GM08714 (cell line): Measurements from ENCODE around the gene MED15.

Source experiments
- H3K4me3 ChIP-seq: fragments of 200-500 bp; sonication (Bioruptor generic); 2 replicates; pipeline ENCODE4 v1.5.1; 2014; ENCODE audit warnings: mild to moderate bottlenecking, low read length, inconsistent platforms
- ZNF274 ChIP-seq: IDR thresholded peaks from 2 replicates; pipeline ENCODE4 v1.6.1; 2012; ENCODE audit warnings: mild to moderate bottlenecking, low read depth, low read length

Gene MED15

DNA sequence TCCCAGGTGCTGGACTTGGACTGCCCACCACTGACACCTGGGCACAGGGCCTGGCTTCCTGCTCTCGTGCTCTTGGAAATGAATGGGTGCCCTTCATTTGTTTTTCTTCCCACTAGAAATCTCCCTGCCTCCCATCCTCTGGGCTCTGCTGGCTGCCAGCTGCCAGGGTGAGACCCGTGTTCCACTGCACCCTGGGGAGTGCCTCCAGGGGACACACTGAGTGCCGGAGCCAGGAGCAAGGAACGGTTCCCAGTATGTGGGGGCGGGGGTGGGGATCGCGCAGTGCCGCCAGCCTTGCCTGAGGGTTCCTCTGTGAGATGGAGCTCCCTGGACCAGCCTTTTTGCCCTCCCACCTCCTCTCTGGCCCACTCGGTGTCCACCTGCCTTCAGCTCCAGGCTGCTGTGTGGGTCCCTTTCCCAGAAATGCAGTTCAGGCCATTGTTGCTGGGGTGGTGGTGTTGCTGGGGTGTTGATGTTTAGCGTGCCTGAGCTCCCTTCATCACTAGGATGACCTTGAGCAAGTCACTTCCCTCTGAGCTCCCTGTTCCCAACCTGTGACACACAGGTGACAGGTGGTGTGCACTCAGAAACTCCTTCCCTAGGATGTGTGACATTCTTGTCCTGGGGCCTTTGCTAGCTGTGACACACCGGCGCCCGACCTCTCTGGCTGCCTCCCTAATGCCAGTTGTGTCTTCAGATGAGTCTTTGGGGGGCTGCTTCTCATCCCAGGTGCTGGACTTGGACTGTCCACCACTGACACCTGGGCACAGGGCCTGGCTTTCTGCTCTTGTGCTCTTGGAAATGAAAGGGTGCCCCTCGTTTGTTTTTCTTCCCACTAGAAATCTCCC is 72.1 kb downstream of the MED15 start:
- TF ChIP-seq ZNF274: no peak
- no peak overlapping the region for H3K4me3 ChIP-seq

DNA sequence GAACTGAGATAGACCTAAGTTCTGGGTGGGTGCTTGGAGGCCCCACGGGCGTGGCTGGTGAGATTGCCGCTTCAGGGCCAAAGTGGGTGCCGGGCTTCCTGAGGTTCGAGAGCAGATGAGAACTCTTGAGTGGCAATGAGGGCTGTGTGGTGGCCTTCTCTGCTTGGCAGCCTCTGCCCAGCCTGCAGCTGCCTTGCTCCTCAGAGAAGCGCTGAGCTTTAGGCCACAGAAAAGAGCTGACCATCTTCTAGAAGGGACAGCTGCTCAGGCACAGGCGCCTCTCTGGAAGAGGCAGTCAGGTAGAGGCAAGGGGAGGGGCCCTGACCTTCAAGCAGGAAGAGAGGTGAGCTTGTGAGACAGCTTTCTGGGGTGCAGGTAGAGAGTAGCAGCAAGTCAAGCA is 72.8 kb downstream of the MED15 start:
- no peak overlapping the region for H3K4me3 ChIP-seq
- no peak for TF ChIP-seq ZNF274

DNA sequence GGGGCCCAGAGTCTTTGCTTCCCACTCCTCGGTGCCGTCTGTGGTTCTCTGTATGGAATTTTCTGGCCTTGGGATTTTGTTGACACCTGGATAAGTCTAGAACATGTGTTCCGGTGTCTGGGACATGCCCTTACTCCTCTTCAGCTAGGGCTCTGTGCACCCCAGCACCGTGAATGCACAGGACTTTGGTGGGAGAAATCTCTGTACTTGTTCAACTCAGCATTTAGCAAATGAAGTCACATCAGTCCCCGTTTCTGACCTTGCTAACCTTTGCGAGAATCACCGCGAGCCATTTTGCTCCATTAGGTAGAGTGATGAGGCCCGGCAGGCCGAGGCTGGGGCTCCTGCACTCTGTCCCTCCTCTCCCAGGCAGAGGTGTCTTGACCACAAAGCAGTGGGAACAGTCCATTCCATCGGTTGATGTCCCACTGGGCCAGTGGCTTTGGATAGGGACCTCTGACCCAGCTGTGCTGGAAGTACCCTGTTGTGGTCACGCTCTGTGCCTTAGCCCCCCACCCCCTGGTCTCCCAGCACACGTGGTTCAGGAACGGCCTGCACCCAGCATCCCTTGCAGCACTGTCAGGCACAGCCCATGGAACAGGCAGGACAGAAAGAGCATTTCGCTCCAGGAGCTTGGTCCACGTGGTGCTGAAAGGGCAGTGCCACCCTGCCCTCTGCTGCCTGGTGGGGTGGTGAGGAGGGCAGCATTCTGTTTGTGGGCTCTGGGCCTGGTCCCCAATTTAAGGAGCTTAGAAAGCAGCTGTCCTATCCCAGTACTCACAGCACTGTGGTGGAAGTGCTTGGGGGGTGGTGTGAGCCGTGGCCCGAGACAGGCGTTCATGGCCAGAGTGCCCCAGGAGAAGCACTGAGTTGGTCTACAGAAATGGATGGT is 73.4 kb downstream of the MED15 start:
- no peak overlapping the region for H3K4me3 ChIP-seq
- no peak for TF ChIP-seq ZNF274

DNA sequence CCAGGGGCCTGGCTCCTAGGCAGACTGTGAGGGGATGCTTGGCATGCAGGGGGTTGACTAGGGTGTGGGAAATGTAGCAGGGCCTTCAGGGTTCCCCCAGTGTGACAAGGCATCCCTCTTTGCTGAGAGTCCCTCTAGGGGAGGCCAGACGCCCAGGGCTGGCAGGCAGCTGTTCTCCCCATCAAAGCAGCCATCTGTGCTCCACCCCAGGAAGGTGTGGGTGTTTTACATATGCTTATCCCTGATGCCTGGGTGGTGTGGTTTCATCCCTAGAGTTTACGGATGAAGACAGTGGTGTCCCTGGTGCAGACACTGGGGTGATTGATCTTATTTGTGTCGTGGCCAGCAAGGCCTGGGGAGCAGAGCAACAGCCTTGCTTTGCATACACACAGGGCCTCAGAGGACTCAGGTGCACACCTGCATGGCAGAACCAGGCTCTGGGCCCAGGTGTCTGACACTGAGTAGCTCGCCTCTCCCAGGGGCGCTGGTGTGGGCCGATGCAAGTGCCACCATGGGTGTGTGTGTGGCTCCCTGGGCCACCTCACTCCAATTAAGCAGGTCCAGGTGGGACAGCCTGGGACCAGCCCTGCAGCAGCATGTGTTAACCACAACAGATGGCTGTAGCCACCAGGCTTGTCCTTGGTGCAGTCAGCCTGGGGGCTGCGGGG is 74.2 kb downstream of the MED15 start:
- TF ChIP-seq ZNF274: no peak
- no peak overlapping the region for H3K4me3 ChIP-seq

DNA sequence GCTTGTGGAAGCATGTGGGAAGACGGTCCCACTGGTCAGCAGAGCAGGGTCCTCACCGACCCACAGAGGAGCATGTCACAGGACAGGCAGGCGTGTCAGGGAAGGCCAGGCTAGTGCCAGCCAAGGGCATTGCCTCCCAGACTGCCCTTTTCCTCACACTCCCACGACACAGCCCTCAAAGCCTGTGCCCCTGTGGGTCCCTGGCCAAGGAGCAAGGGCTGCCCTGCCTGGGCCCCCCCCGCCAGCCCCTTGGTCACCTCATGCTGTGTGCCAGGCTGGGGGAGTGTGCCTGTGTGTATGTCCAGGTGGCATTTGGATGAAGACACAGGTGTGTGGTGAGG is 74.7 kb downstream of the MED15 start:
- H3K4me3 ChIP-seq: no peak overlapping the region
- no peak for TF ChIP-seq ZNF274

DNA sequence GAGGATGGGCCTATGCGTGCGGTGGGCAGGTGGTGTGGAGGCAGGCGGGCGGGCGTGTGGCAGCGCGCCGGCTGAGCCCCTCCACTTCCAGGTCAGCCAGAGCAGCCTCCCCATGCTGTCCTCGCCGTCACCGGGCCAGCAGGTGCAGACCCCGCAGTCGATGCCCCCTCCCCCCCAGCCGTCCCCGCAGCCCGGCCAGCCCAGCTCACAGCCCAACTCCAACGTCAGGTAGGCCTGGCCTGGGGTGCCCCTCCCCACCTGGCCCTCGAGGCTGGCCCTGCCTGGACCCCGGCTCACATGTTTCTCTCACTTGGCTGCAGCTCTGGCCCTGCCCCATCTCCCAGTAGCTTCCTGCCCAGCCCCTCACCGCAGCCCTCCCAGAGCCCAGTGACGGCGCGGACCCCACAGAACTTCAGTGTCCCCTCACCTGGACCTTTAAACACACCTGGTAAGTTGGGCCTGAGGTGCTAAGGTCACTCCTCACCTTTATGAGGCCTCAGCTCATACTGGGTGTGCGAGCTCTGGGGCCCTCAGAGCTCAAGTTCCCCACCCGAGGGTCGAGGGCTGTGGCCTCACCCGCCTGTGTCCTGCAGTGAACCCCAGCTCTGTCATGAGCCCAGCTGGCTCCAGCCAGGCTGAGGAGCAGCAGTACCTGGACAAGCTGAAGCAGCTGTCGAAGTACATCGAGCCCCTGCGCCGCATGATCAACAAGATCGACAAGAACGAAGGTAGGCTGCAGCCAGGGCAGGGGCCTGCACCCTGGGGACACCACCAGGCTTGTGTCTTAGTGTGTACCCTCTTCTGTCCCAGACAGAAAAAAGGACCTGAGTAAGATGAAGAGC is 75.3 kb downstream of the MED15 start:
- H3K4me3 ChIP-seq: no peak overlapping the region
- no peak for TF ChIP-seq ZNF274

DNA sequence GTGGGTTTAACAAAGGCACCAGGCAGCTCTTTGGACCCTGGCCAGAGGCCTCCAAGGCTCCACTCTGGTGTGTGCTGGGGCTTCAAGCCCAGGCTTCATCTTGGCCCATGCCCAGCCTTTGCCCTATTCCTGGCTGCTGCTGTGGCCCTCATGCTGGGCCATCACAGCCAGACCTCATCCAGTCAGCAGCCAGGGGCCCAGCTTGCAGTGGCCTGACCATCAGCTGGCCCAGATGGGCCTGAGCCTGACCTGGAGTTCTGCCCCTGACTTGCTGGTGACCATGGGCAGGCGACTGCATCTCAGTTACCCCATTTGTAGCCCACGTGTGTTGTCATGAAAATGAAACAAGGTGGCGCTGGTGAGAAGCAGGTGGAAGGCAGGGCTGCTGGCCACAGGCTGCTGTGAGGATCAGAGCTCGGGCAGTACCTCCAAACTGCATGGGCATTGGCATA is 76.1 kb downstream of the MED15 start:
- no peak for TF ChIP-seq ZNF274
- H3K4me3 ChIP-seq: no peak overlapping the region

DNA sequence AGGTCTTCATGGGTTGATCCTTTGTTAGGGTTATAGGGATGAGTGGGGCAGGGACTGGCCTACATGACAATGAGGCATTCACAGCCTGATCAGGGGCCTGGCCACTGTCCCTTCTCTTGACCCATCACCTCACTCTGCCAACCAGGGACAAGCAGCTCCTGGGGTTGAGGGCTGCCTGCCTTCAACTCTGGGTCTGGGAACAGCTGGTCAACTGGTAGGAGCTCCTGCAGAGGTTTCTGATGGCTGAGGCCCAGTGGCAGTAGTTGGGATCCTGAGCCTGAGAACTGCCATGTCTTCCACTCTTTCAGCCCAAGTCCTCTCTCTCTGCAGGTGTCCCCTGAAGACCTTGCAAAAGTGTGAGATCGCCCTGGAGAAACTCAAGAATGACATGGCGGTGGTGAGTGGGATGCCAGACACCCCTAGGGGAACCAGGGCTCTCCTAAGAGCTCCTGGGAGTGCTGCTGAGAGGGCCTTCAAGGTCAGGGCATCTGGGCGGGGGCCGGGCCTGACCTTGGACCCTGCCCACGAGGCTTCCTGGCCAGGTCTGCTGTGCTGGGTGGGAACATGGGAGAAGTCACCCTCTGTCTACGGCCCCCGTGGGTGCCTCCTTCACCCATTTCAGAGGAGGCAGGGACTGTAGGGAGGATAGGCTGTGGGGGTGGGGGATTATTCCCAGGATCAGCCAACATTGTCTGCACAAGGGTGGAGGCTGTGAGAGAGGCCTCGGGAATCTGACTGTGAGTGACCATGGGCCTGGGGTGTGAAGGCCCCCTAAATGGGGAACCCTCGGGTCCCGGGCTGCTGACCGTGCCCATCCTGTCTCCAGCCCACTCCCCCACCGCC is 76.8 kb downstream of the MED15 start:
- TF ChIP-seq ZNF274: no peak
- H3K4me3 ChIP-seq: no peak overlapping the region

DNA sequence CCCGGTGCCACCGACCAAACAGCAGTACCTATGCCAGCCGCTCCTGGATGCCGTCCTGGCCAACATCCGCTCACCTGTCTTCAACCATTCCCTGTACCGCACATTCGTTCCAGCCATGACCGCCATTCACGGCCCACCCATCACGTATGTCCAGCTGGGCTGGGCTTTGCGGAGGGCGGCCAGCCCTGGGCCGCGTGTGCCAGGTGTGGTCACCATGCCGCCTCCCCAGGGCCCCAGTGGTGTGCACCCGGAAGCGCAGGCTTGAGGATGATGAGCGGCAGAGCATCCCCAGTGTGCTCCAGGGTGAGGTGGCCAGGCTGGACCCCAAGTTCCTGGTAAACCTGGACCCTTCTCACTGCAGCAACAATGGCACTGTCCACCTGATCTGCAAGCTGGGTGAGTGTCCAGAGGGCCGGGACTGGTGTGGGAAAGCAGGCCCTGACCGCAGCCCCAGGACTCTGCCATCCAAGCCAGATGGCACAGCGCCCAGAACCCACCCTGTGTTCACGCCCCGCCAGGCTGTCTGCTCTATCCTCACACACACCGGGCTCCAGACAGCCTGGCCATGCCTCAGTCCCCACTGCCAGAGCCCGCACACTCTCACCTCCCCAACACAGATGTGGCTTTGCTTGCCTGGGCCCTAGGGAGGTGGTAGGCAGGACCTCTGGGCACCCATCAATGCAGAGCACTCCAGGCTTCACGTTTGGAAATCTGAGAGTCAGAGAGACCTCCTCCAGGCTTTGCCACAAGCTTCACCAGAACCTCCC is 77.6 kb downstream of the MED15 start:
- no peak overlapping the region for H3K4me3 ChIP-seq
- no peak for TF ChIP-seq ZNF274

DNA sequence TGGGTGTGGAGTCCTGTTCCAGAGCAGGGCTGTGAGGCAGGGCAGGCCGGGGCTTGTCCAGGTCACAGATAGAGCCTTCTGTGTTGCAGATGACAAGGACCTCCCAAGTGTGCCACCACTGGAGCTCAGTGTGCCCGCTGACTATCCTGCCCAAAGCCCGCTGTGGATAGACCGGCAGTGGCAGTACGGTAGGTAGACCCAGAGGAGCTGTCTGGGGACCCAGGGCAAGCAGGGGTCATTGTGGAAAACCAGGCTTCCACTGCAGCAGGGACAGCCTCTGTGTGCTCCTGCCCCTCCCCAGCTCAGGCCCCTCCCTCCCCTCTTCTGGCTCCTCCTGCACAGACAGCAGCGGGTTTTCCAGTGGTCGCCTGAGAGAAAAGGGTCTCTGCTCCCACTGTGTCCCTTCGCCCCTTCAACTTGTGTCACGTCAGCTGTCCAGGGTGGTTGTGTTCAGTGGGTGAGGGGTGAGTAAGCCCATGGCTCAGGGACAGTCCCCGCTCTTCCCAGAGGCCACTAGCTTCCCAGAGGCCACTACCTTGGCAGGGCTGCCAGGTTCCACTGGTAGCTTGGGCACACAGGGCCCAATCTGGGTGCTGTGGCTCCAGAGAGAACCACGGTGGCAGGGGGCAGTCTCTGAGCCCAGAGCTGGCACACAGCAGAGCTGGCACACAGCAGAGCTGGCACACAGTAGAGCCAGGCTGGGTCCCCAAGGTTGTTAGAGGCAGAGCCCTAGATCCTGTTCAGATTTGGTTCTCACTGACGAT is 78.4 kb downstream of the MED15 start:
- no peak for TF ChIP-seq ZNF274
- H3K4me3 ChIP-seq: no peak overlapping the region

DNA sequence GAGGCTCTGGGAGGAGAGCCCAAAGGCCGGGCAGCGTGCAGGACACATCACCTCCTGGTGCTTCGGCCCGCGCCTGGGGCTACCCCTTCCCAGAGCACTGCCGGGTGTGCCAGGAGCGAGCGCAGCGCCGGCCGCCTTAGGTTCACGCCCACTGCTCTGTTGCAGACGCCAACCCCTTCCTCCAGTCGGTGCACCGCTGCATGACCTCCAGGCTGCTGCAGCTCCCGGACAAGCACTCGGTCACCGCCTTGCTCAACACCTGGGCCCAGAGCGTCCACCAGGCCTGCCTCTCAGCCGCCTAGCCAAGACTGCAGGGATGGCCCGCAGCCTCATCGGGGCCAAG is 79.0 kb downstream of the MED15 start:
- no peak for TF ChIP-seq ZNF274

More for the DNA sequence above, 79.0 kb downstream of the MED15 start:
- no peak overlapping the region for H3K4me3 ChIP-seq
